HFF-Myc (cell line): ENCODE measurements around the gene IER5L.

Experiments used
- DNase-seq: peaks from one replicate; pipeline ENCODE4 v3.0.0-alpha.2; 2011; ENCODE audit warnings: low read depth; ENCODE audit errors: extremely low read depth
- H3K4me3 ChIP-seq: replicated peaks from 2 replicates; pipeline ENCODE4 v1.5.1; 2011; ENCODE audit warnings: low read depth, mild to moderate bottlenecking, control low read depth, low read length
- CTCF ChIP-seq: IDR thresholded peaks from 2 replicates; pipeline ENCODE4 v1.5.1; 2012; ENCODE audit warnings: mild to moderate bottlenecking, low read depth, low read length, control low read depth; ENCODE audit errors: missing control alignments

IER5L gene

GRCh38 chr9:129140397-129141065 is 37.5 kb downstream of the IER5L start:
- no peak for TF ChIP-seq CTCF
- no peak for DNase-seq
- peak overlapping the region; percentile 62 for H3K4me3 ChIP-seq

- peak; percentile 98 for DNase-seq
- TF ChIP-seq CTCF = no peak
- H3K4me3 ChIP-seq = peak overlapping the region; percentile 62
These were observed 38.1 kb downstream of the IER5L start for GRCh38 chr9:129139993-129140396.

DNA sequence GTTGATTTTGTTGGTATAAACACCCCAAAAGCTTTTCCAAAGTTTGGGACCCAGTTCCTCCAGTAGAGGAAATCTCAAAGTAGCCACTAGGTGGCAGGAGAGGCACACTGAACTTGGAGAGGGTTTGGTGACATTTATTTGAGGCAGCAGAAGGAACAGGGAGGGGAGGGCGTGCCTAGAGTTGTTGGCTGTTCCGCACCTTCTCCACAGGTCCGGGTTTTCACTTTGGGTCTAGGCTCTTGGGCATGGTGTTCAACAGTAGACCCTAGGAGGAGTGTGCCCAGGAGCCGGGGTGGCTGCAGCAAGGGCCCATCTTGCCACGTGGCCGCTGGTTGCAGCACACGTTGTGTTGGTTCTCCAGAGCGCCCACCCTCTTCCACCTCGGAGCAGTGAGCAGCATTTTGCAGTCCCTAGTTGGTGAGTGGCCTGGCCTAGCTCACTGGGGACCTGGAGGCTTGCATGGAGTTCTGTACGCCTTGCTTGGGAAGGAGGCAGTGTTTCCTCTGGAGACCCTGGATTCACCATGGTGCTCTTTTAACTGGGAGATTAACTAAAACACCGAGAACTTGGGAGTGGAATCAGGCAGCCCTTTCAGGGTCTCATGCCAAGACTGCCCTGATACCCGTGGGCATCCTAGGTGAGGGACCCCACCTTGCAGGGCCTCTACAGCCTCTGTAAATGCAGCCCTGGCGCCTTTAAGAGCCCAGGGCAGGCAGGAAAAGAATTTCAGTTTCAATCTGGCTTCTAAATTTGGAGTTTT is 38.6 kb downstream of the IER5L start:
- peak overlapping the region; percentile 62 for H3K4me3 ChIP-seq
- TF ChIP-seq CTCF = peak; percentile 79
- DNase-seq = peak; percentile 87

GRCh38 chr9:129138476-129139232 is 39.4 kb downstream of the IER5L start:
- DNase-seq = no peak
- TF ChIP-seq CTCF = no peak
- no peak overlapping the region for H3K4me3 ChIP-seq

DNA sequence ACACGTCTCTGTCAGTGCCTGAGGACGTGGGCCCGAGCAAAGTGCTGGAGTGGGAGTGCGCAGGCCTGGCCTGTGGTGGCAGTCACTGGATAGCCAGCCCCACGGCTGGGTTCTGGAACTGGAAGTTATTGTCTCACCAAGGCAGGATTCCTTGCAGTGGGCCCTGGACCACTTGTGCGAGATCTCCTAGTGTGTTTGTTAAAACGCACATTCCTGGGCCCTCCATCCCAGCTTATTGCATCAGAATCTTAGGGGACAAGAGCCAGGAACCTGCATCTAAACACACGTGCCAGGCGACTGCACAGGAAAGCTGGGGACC is 40.0 kb downstream of the IER5L start:
- TF ChIP-seq CTCF = no peak
- DNase-seq = no peak
- H3K4me3 ChIP-seq = no peak overlapping the region

- DNase-seq = no peak
- TF ChIP-seq CTCF = no peak
These were observed 40.5 kb downstream of the IER5L start for GRCh38 chr9:129137292-129138143.

More at GRCh38 chr9:129137292-129138143, 40.5 kb downstream of the IER5L start:
- H3K4me3 ChIP-seq = no peak overlapping the region
